Fibroblast of skin of scalp (primary cell): ENCODE data around the gene KIN.
"Not testable (repeated sequence)": the region's sequence is repeated elsewhere in the genome, so short reads cannot be mapped to it uniquely, and the experiment has no call there.

ENCODE experiments used
- DNase-seq: peaks from one replicate; pipeline ENCODE4 v3.0.0-alpha.2; 2013

Gene KIN

DNA sequence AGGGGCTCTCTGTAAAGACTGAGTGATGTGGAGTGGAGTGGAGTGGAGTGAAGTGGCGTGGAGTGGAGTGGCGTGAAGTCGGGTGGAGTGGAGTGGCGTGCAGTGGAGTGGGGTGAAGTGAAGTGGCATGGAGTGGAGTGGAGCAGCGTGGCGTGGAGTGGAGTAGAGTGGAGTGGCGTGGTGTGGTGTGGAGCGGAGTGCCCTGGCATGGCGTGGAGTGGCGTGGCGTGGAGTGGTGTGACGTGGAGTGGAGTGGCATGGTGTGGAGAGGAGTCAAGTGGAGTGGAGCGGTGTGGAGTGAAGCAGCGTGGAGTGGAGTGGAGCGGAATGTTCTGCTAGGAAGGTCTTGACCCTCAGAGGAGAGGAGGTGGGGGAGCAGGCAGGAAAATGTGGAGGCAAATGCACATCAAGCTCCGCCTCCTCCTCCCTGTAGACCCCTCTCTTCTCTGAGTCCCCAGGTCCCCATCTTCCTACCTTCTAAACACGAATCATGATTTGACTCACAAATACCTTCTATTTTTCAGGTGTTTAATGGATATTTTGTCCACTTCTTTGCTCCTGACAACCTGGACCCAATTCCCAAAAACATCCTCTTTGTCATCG lies 64.8 kb downstream of the KIN start:
- DNase-seq = no peak

DNA sequence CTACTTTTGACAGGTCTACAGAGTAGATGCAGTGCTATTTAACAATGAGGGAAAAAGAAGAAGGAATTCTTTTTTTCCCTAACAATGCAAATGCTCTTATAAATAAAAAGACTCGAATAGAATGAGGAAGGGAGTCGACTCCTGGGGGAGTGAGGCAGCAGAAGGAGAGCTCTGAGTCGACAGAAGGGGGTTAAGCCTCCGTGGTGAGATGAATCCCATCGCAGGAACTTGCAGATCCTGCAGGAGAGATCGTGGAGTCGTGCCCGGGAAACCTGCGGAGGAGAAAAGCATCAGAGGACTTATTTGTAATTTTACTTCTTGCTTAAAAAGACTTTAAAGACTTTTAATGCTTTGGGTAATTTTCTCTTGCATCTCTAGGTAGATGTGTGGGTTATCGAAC lies 67.3 kb downstream of the KIN start:
- no peak for DNase-seq

DNA sequence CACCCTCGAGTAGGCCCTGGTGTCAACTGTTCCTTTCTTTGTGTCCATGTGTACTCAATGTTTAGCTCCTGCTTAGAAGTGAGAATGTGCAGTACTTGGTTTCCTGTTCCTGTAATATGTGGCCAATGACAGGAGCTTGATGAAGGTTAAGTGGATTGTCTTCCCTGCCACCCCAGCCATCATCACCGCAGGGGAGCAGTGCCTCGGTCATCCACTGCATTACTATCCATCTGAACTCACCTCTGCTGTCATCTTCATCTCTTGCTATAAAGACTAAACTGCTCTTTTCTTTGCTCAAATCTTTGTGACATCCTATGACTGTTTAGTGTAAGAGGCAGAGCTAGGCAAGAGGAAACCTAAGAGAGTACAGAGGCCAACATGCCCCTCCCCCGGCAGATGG lies 69.1 kb downstream of the KIN start:
- DNase-seq = no peak

DNA sequence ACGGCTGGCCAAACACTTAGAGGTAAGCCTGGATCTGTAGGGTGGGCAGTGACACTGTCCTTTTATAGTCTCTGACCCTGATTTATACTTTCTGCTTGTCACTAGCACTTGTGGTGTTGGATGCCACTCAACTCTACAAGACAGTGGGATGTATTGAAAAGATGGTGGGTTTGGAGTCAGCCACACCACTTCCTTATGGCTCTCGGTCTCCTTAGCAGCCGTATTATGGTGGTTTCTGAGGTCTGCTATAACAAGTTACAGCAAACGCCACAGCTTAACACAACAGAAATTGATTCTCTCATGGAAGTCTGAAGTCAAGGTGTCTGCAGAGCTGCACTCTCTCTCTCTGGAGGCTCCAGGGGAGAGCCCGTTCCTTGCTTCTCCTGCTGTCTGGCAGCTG lies 70.0 kb downstream of the KIN start:
- no peak for DNase-seq

DNA sequence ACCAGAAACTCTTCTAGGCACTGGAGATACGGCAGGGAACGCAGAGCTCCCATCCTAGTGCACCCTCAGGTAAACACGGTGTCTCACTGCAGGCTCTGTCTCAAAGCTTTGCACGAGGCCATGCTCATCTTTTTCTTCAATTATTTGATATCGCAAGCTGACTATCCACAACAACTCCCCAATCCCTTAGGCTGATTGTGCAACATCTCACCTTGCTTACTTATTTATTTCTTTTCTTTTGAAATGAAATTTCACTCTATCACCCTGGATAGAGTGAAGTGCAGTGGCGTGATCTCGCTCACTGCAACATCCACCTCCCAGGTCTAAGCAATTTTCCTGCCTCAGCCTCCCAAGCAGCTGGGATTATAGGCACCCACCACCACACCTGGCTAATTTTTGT lies 72.3 kb downstream of the KIN start:
- no peak for DNase-seq

DNA sequence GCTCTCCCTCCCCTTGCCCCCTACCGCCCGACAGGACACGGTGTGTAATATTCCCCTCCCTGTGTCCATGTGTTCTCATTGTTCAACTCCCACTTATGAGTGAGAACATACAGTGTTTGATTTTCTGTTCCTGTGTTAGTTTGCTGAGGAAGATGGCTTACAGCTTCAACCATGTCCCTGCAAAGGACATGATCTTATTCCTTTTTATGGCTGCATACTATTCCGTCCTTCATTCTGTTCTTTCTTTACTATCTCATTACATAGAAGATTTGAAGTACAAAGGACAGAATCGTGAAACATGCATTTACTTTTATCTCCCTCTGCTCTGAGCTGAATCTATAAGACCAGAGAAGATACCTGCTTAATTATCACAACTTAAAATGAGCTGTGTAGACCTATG lies 76.7 kb downstream of the KIN start:
- not testable (repeated sequence) for DNase-seq

DNA sequence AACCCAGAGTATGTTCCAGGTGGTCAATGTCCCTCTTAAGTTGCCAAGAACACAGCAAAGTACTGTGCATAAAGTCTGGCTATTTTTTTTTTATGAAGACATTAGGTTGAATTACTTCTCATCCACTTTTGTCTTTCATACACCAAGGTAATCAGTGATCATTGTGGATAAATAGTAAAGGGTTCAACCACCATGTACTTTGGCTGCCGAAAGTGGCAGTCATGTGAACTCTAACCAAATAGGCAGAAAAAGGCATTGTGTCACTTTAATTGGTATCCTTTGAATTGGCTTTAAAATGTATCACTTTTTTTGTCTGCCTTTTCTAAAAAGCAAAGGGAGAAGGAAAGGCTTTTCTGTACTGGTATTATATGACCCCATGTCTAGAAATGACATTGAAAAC lies 77.3 kb downstream of the KIN start:
- DNase-seq = no peak

DNA sequence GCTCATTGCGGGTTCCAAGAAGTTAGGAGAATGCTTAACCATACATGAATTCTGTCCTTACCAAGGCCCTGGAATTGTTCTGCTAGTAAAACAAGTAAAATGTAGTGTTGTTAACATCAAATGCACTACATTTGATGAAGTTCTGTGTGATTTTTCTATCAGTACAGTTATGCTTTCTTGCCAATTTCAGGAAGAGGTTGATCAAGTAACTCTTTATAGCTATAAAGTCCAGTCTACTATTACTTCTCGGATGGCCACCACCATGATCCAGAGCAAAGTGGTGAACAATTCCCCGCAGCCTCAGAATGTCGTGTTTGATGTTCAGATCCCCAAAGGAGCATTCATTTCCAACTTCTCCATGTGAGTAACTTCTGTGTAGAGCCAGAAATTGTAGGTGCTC lies 79.0 kb downstream of the KIN start:
- DNase-seq = no peak

DNA sequence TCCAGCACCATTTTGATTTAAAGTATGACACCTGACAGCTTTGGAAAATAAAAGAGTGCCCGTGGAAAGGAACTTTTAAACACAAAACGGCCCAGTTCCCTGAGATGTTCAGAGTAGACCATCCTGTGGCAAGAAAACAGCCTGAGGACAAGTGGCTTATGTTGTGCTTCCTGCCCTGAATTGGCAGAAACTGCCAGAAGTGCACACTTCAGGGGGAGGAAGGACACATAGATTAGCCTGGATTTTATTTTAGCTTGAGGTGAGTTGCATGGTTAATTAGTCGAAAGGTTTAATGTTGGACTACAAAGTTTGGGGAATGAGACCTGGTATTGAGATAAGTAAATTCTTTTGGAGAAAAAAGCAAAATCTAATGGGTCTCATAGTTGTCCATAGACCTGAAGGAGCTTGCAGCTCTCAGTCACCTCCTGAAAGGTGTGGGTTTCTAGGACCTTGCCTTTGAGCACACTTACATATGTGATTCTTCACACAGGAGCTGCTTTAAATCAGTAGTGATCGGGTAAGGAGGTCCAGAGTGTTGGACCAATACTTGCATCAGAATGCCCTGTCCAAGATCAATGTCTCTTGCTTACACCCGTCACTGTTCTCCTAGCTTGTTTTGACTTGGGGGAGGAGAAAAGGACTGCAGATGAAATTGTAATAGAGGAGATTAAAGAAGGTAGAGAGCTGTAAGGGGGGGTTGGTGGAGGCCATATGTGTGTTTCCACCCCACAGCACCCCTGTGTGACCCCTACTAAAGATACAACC lies 79.8 kb downstream of the KIN start:
- no peak for DNase-seq

DNA sequence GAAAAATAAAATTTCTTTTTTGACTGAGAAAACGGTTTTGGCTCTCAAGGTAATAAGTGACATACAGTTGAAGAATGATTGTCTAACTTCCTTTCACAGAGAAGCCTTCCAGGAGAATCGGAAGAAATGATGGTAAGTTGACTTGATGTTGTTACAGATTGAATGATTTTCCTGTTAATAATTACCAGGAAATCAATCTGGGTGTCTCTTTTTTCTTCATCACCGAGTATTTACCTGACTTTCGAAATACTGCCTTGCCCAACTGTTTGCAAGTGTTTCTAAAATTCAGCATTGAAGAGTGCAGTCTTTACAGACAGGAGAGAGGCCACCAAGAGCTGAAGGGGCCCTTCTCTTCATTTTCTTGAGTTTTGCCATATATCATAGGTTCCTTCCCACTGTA lies 80.7 kb downstream of the KIN start:
- DNase-seq = no peak

DNA sequence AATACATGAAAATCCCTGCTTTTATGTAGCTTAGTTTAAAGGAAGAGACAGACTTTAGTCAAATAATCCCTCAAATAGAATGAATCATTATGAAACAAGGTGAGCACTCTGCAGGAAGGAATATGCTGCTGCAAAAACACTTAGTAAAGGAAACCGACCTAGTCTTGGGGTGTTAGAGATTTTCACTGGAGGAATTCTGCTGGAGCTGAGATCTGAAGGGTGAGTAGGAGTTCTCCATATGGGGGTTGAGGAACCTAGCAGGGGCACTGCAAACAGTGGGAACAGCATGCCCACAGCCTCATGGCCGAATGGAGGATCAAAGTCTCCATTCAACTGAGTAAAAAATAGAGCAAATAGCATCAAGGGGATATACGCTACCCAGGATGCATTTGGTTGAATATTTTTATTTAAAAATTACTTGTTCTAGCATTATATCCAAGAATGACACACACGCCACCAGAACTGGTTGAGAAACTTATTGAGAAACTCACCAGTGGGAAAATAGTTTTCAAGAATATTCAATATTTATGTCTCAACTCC lies 81.2 kb downstream of the KIN start:
- no peak for DNase-seq

DNA sequence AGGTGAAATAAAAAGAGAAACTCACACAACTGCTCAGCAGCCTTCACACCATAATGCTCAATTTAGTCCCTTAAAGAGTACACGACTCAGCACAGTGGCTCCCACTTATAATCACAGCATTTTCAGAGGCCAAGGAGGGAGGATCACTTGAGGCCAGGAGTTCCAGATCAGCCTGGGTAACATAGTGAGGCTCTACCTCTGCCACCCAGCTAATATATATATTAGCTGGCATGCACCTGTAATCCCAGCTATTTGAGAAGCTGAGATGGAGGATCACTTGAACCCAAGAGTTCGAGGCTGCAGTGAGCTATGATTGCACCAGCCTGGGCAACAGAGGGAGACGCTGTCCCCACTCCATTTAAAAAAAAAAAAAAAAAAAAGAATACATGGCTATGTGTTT lies 82.5 kb downstream of the KIN start:
- DNase-seq = no peak

DNA sequence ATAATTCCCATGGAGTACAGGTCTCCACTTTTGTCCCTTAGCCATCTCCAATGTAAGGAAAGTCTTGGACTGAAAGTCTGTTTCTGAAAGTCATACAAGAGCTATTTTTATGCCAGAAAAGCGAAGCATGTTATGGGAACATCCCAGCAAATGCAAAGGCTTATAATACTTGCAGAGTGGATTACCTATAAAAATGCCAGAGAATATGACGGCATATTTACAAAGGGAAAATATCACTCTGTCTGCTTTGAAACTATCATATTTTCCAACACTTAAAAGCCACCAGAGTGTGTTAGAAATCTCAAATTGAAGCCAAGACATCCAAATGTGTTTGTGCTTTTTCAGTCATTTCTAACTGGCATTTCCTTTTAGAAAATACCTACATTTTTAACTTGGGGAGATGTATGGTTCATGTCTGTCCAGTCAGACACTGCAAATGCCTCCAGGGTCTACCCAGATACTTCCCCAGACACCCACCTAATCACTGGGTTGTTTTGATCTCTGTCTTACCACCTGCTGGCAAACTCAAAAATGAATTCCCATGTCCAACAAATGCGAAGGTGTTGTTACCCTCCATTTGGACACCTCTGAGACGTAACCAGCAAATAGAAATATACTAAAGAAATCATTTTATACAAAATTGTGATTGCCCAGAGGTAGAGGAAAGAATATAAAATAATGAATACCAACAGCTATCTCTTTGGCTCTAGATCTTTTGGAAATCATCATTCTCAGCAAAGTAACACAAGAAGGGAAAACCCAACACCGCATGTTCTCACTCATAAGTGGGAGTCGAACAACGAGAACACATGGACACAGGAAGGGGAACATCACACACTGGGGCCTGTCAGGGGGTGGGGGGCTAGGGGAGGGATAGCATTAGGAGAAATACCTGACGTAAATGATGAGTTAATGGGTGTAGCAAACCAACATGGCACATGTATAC lies 83.4 kb downstream of the KIN start:
- no peak for DNase-seq

DNA sequence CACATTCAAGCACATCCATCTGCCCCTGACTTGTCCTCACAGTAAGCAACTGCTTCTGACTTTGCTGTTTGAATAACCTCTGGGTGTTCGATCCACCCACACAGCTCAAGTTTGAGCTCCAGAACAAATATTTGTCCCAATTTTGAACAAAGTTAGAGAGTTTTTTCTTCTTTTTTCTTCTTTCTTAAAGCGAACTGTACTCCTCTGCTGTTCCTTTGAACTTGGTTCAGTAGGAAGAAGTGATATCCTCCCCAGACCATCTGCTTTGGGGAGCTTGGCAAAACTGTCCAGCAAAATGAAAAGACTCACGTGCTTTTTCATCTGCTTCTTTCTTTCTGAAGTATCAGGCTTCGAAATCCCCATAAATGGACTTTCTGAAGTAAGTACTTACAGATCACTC lies 84.7 kb downstream of the KIN start, which contains the start of gene ITIH2:
Gene ITIH2 (plus strand): TSS at position 177 of the 400 bp plus-strand sequence. CDS start 119 bp downstream, at position 296.
- DNase-seq = no peak

DNA sequence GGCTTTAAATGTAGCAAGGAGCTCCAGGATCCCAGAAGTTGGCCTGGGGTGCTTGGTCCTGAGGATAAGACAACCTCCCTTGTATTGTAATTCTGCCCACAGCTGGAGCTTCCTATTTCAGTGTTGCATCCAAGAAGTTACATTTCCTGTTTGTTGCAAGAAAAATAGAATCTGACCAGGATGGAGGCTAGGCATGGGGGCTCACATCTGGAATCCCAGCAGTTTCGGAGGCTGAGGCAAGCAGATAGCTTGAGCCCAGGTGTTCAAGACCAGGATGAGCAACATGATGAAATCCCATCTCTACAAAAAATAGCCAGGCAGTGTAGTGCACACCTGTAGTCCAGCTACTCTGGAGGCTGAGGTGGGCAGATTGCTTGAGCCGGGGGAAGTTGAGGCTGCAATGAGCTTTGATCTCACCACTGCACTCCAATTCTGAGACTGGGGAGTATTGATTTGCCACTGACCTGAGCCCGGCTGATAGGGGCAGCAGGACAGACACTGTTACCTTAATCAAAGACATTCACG lies 85.4 kb downstream of the KIN start:
- no peak for DNase-seq

DNA sequence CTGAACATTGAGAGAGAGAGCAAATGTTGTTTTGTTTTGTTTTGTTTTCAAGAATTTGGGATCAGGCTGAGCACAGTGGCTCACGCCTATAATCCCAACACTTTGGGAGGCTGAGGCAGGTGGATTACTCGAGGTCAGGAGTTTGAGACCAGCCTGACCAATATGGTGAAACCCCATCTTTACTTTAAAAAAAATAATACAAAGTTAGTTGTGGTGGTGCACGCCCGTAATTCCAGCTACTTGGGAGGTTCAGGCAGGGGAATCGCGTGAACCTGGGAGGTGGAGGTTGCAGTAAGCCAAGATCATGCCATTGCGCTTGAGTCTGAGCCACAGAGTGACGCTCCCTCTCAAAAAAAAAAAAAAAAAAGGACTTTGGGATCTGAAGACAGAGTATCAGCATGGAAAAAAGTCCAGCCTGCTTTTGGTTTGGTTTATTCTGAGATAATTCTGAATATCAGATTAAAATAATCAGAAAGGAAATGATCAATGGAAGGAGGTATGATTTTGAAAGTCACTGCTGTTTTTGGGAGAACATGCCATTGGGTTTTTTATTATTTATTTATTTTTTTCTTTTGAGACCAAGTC lies 86.5 kb downstream of the KIN start:
- DNase-seq = no peak
